Breast epithelium (tissue), 4 donors: ENCODE measurements around the gene IQGAP2. TPM values are rescaled to one million over a fixed set of nuclear protein-coding genes. Genes with fewer than 3 reads are reported as not detected.

Experiments used
- DNase-seq, 2 donors: peaks; one replicate each; pipeline ENCODE4 v3.0.0-alpha.2; 2019; ENCODE audit warnings: low spot score in 2 of 2
- H3K27ac ChIP-seq, 2 donors: fragments of 200-600 bp; sonication (generic) in 1 of 2; one replicate each; pipeline ENCODE4 v1.5.1; 2016 to 2019; ENCODE audit warnings: mild to moderate bottlenecking in 1 of 2
- H3K27me3 ChIP-seq, 2 donors: fragments of 200-600 bp; sonication (generic) in 1 of 2; one replicate each; pipeline versions ENCODE4 v1.5.1 to v1.6.0; 2017 to 2019; ENCODE audit warnings: control low read depth in 1 of 2, mild to moderate bottlenecking in 1 of 2
- H3K36me3 ChIP-seq: fragments of 200-600 bp; one replicate; pipeline ENCODE4 v1.5.1; 2019
- H3K4me1 ChIP-seq, 2 donors: fragments of 200-600 bp; sonication (generic); one replicate each; pipeline ENCODE4 v1.5.1; 2016 to 2019; ENCODE audit warnings: control low read depth in 1 of 2
- H3K4me3 ChIP-seq, 3 donors: fragments of 200-600 bp; sonication (generic); 1 replicate in 2 of 3; 2 replicates in 1 of 3; pipeline ENCODE4 v1.5.1; 2016 to 2019; ENCODE audit warnings: mild to moderate bottlenecking in 3 of 3, moderate library complexity in 2 of 3
- H3K9me3 ChIP-seq, 2 donors: fragments of 200-600 bp; sonication (generic) in 1 of 2; one replicate each; pipeline ENCODE4 v1.5.1; 2016 to 2019; ENCODE audit warnings: control low read depth in 1 of 2
- CTCF ChIP-seq, 3 donors: fragments of 450-650 bp; IDR thresholded peaks; one replicate each; pipeline ENCODE4 v1.5.1; 2016 to 2017; ENCODE audit warnings: antibody characterized with exemption in 3 of 3, mild to moderate bottlenecking in 3 of 3, moderate library complexity in 3 of 3
- POLR2A ChIP-seq: fragments of 450-650 bp; IDR thresholded peaks from one replicate; pipeline ENCODE4 v1.6.1; 2016; ENCODE audit warnings: antibody characterized with exemption, mild to moderate bottlenecking, moderate library complexity
- POLR2AphosphoS5 ChIP-seq, 3 donors: sonication (generic); formaldehyde crosslinking; IDR thresholded peaks; one replicate each; pipeline ENCODE4 v1.6.1; 2017; ENCODE audit warnings: antibody characterized with exemption in 3 of 3
- intact Hi-C: fragments of 100-400 bp; cut with DNase I; formaldehyde crosslinking; loops from one replicate; pipeline ENCODE4 v1.15.1; 2023; ENCODE audit warnings: low total_unique reads
- total RNA-seq, 3 donors: library from RNA; depleted of rRNA; stranded (reverse); fragments of >200 nt; gene quantifications; one replicate each; pipeline ENCODE4 v1.1.0, GENCODE V29; 2016

IQGAP2 gene
- total RNA-seq, 3 donors from 2014 or later = 31.7 to 70.2 (median 44.6) TPM

DNA sequence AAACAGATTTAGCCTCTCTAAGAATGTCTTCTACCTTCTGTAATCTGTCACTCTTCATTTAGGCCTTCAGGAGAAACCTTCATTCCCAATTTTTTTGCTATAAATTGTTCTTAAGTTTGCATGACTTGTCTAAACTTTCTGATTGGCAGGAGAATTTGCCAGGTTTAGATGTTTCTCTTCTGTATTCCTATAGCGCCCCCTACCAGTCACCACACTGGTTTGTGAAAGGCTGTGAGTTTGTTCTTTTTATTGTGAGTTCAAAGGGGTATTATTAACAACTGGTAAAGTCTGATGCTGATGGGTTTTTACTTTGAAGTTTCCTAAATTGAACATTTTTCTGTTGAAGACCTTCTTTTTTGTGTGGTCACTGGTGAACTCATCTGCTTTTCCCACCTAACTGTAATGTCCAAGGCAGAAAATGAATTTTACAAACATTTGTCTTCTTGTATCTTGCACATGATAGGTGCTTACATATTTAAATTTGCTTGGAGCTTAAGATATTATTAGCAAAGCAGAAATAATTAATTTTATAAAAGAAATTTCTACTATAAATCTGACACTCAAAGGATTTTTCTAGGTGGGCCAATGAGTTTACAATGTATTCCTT is 238.5 kb downstream of the IQGAP2 start:
- Histone ChIP-seq H3K27me3 (no peaks in the 10 kb centered on the region), H3K4me3 (no peak overlapping the region), H3K36me3 (no peaks in the 10 kb centered on the region), H3K9me3 (no peaks in the 10 kb centered on the region), H3K4me1 (no peaks in the 10 kb centered on the region), H3K27ac (no peak overlapping the region)
- peak; percentile 20 to 69 (median 39) for TF ChIP-seq CTCF (IDR thresholded peaks at IDR 0.05)
- no peak for TF ChIP-seq POLR2A
- intact Hi-C loops = no loop called here
- peak in 1 of 2 donors; percentile 27 for DNase-seq

- no peaks in the 10 kb centered on the region for H3K9me3 ChIP-seq
- no peaks in the 10 kb centered on the region for H3K36me3 ChIP-seq
- no peak overlapping the region for H3K27ac ChIP-seq
- no peak overlapping the region for H3K4me3 ChIP-seq
- TF ChIP-seq CTCF (IDR thresholded peaks at IDR 0.05) (no peak), POLR2AphosphoS5 (IDR thresholded peaks at IDR 0.05) (no peak), POLR2A (no peak)
- no peaks in the 10 kb centered on the region for H3K4me1 ChIP-seq
- H3K27me3 ChIP-seq = no peaks in the 10 kb centered on the region
- DNase-seq = no peak
- intact Hi-C loops = no loop called here
These were observed 239.4 kb downstream of the IQGAP2 start for GRCh38 chr5:76642390-76643040.

- TF ChIP-seq CTCF (IDR thresholded peaks at IDR 0.05) (no peak), POLR2AphosphoS5 (IDR thresholded peaks at IDR 0.05) (no peak), POLR2A (no peak)
- Histone ChIP-seq H3K4me3 (no peak overlapping the region), H3K36me3 (no peaks in the 10 kb centered on the region), H3K27me3 (no peaks in the 10 kb centered on the region), H3K4me1 (no peaks in the 10 kb centered on the region), H3K27ac (no peak overlapping the region), H3K9me3 (peaks cover 0 to 2% of the 10 kb centered on the region in 2 donors)
- DNase-seq = no peak
- intact Hi-C loops = no loop called here
These were observed 240.3 kb downstream of the IQGAP2 start for GRCh38 chr5:76643371-76643770.

- no peak for TF ChIP-seq POLR2A
- no peak for TF ChIP-seq POLR2AphosphoS5 (IDR thresholded peaks at IDR 0.05)
- TF ChIP-seq CTCF (IDR thresholded peaks at IDR 0.05) = no peak
- H3K27me3 ChIP-seq = no peaks in the 10 kb centered on the region
- H3K9me3 ChIP-seq = peaks cover 10 to 18% of the 10 kb centered on the region in 2 donors
- no peaks in the 10 kb centered on the region for H3K36me3 ChIP-seq
- H3K4me3 ChIP-seq = no peak overlapping the region
- DNase-seq = no peak
- no peaks in the 10 kb centered on the region for H3K4me1 ChIP-seq
- intact Hi-C loops = no loop called here
- H3K27ac ChIP-seq = no peak overlapping the region
These were observed 246.1 kb downstream of the IQGAP2 start for GRCh38 chr5:76649140-76649539.

DNA sequence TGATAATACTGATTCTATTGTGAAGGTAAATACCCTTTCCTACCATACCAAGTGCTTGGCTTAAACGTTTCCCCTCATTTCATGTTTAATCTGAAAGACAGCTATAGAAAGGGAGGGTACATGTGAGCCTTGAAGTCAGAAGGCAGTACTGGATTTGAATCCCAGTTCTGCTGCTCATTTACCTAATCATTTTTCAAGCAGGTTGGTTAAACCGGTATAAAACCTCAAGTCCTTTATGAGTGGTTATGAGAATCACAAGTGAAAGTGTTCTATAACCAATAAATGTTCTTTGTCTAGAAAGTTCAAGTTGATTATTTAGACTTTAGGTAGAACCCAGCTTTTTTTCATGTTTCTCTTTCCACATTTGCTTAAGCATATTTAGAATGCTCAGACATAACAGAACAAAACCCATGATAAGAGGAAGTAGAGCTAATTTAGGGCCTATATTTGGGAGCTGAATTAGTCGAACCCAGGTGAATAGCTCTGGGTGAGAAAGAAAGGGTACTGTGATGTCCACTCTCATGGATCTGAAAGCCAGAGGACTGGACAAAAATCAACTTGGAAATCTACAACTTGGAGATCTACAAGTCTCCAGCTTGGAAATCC is 249.8 kb downstream of the IQGAP2 start:
- DNase-seq = no peak
- Histone ChIP-seq H3K4me1 (no peaks in the 10 kb centered on the region), H3K4me3 (no peak overlapping the region), H3K36me3 (no peaks in the 10 kb centered on the region), H3K9me3 (peaks cover 10 to 18% of the 10 kb centered on the region in 2 donors), H3K27ac (no peak overlapping the region), H3K27me3 (no peaks in the 10 kb centered on the region)
- TF ChIP-seq POLR2A (no peak), POLR2AphosphoS5 (IDR thresholded peaks at IDR 0.05) (no peak), CTCF (IDR thresholded peaks at IDR 0.05) (no peak)
- intact Hi-C loops = no loop called here
